ENCODE measurements around the gene CDH13.

Gene CDH13

DNA sequence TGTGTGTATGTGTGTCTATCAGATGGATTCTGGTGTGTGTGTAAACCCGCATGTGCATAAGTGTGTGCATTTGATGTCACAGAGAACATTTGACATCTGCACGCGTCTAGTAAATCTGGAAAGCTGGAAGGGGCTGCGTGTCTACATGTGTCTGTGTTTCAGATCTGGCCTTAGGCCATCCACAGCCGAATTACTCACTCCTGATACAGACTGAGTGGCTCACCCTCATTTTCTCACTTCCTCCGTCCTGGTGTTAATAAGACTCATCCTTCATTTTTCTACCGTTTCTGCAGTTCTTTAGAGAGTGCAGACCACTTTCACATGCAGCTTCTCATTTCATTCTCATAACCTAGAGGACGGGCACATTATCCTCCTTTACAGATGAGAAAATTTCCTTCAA is 491.6 kb downstream of the CDH13 start:
- DNase-seq (ENCODE audit: low read depth) = no peak

DNA sequence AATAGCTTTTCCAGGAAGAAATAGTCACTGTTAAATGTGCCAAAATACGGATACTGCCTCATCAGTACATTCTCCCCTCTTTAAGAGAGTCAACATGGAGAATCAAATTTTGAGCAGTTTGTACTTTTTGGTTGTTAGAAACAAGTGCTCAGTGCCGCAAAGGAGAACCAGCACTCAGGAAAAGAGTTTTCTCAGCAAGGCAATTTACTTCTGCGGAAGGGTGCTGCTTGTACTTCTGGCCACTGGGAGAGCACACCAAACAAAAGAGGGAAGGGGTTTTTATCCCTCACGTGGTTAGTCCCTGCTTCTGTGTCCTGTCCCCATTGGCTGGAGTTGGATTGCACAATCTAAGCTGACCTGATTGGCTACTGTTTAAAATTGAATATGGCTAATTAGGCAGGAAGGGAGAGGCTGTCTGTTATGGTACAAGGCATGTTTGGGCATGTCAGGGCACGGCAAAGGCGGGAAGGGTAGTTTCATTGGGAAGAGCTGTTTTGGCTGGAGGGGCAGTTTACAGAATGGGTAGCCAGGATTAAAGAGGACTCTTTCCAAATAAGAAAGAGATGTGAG is 499.3 kb downstream of the CDH13 start:
- DNase-seq (ENCODE audit: low read depth) = no peak

DNA sequence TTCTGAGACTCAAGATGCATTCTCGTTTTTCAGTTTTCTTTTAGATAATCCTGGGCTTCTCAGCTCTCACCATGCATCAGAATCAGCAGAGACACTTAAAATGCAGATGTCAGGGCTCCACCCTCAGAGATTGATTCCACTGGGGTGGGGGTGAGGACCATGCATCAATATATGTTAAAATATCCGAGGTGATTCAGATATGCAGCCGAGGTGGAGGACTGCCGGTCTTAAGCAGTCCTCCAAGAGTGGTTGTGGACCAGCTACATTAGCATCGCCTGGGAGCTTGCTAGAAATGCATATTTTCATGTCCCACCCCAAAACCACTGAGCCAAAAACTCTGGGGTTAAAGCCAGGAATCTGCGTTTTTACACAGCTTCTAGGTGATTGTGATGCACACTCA is 501.3 kb downstream of the CDH13 start:
- DNase-seq (ENCODE audit: low read depth) = no peak

DNA sequence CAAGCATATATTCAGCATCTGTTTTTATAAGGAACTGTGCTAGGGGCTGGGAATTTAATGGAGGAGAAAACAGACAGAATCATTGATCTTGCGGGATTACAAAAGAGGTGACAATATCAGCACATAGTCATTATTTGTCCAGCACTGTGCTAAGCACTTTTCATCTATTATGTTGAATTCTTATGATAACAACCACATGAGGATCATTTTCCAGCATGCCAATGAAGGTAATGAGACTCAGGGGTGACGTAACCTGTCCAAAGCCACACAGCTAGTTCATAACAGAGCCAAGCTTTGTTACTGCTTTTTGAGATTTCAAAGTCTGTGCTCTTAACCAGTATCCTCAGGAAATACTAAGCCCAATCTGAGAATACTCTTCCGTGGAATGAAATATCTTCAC is 503.3 kb downstream of the CDH13 start:
- DNase-seq (ENCODE audit: low read depth) = no peak

DNA sequence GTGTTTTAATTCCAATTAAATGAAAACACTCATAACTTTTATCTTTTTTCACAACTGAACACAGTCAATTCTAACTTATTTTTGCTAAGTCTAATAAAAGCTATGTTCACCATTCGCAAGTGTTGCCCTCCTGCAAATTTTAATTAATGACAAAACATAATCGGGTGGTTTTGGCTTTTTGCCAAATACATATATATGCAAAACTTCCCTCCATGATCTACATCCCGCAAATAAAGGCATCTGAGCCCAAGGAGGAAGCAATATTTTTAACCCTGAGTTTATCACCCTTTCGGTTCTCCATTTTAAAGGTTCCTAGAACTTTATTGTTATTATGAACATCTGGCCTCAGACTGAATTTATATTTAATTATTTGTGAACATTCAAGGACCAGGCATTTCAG is 507.9 kb downstream of the CDH13 start:
- DNase-seq (ENCODE audit: low read depth) = no peak

DNA sequence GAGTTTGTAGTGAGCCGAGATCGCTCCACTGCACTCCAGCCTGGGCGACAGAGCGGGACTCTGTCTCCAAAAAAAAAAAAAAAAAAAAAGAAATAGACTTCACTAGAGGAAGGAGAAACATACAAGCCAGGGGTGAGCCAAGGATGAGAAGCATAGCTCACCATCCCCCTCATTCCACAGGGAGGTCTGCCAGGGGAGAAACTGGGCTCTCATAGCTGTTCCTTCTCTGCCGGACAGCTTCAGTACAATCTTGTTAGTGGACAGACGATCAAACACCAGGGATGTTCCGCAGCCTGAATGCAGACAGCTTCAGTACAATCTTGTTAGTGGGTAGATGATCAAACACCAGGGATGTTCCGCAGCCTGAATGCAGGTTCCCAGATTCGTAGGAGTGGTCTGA is 509.6 kb downstream of the CDH13 start:
- DNase-seq (ENCODE audit: low read depth) = no peak

DNA sequence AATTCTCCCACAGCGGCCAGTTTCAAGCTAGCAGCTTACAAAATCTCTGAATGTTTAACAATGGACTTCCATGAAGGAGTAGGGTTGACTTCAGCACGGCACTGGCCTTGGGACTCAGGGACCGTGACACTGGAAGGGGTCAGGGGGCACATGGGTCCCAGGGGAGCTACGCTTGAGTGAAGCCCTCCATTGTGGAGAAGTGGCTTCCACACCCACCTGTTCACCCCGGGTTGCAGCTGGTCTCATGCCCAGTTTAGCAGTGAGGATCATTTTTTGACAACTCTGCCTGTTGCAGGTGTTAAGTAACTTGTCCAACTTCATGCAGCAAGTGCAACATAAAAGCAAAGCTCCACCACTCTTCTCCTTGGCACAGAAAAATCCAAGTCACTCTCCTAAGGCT is 510.2 kb downstream of the CDH13 start:
- no peak for DNase-seq (ENCODE audit: low read depth)

DNA sequence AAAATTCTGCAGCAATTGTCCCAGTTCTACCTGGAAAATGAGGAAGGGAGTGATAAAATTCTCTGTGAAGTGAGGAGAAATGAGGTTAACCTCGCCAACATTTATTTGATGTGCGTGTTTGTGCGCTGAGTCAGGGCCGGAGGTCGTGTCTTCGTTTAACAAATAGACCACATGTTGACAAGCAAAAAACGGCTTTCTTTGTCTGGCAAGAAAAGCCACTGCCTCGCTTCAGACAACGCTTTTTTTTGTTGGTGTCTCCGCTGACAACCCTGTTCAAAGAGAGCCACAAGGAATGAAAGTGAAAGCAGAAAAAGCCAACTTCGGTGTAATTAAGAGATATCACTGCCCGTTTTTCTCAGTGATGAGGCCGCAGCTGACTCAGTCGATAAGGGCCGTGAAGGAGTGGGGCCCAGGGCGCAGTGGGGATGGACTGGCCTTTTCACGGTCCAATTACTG is 510.6 kb downstream of the CDH13 start:
- no peak for DNase-seq (ENCODE audit: low read depth)

DNA sequence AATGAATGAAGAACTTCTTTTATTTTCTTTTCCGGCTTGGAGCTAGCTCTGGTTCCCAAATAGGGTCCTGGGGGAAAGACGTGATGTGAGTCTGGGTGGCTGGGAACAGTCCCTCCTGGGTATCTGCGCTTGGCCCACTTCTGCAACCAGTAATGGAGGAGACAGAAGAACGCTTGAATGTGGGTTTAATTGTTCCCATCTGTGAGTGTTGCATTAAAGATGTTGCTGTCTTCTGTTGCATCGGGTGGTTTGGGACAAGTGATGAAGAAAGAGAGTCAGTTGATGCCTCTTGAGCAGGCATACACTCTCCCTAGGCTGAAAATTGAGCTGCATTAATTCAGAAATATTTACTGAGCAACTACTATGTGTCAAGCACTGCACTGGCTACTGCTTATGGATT is 511.1 kb downstream of the CDH13 start:
- DNase-seq (ENCODE audit: low read depth) = no peak

DNA sequence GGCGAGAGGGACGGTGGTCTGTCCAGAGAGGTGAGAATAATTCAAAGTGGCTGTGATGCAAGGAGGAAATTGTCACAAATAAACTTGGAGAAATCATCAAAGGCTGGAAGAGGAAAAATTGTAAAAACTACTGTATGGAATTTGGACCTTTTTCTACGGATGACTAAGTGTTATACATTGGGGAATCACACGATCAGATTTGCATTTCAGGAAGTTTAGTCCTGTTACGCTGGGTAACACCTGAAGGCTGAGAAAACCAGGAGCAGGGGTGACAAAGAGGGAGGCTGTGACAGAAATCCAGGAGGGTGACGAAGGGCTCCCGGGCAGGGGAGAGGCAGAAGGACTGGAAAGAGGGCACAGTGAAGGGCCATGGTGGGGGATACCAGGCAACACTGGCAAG is 511.7 kb downstream of the CDH13 start:
- DNase-seq (ENCODE audit: low read depth) = no peak

DNA sequence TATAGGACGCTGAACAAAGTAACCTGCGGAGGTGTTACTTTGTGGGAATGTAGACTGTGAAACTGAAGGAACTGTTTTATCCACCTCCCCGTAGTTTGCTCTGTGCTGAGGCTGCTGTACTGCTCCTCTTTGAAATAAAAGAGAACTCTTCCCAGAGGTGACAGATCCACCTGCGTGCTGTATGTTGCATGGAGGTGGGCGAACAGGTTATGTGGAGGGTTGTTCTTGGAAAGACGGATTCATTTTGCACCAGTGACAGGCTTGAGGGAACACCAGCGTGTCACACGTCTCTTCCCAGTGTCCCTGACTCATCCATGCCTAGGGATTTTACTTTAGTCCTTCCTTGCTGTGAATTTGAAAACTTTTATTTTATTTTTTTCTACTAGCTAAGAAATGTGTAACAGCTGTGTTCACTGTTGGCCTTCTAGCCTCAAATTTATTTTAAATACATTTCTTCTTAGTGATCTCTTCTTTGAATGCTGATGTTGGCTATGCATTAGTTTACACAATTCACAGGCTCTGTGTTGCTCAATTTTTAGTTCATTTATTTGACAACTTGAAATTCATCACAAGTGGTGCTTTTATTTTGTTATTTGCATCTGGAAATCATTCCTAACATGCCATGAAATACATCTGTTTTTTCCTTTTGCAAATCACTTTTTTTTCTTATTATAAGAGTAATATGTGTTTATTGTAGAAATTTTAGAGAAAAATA is 512.4 kb downstream of the CDH13 start:
- no peak for DNase-seq (ENCODE audit: low read depth)

DNA sequence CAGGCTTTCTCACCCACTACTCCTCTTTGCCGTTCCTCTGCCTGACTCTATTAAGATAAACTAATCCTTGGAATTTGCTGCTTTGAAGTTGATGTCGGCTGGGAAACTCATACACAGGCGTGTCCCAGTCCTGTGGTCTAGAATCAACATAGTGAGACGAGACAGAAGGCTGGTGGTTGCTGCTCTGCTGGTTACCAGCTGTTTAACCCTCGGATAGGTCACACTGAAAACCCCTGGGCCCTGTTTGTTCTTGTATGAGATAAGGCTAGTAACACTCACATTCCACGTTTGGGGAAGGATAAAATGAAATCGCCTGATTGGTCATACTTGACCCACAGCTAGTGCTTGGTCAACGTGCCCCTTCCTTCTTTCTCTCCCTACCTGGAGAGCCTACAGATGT is 517.0 kb downstream of the CDH13 start:
- DNase-seq (ENCODE audit: low read depth) = no peak

DNA sequence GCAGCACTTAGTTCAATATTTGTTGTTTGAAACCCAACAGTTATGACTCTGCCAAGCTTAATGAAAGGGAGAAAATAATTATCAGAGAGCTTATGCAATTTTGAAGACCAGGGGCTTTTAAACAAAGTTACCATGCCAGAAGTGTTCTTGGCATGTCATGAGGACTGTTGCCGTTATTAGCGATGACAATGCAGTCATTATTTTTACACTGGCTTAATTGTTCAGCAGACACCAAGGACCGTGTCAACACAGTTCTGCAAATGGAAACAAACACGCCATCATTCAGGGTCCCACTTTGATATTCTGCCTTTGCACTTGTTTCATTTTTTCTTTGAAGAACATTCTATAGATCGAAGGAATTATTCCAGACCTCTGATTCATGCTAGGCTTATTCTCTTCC is 518.5 kb downstream of the CDH13 start:
- DNase-seq (ENCODE audit: low read depth) = no peak

DNA sequence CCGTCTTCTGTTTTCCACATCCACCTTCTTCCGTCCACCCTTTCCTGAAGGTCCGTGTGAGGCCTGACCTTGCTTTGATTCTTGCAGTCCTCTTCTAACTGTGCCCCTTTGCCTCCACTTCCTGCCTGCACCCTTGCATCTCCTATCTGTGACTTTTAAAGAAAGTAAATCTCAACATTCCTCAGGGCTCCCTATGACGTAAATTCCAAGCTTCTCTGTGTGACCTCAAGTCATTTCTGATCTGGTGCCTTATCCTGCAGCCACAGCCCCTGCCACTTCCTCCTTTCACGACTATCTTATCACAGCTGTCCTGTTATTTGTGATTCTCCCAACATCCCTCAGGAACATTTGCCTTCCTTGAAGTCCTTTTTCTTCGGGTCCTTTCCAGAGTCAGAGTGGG is 520.5 kb downstream of the CDH13 start:
- DNase-seq (ENCODE audit: low read depth) = no peak

DNA sequence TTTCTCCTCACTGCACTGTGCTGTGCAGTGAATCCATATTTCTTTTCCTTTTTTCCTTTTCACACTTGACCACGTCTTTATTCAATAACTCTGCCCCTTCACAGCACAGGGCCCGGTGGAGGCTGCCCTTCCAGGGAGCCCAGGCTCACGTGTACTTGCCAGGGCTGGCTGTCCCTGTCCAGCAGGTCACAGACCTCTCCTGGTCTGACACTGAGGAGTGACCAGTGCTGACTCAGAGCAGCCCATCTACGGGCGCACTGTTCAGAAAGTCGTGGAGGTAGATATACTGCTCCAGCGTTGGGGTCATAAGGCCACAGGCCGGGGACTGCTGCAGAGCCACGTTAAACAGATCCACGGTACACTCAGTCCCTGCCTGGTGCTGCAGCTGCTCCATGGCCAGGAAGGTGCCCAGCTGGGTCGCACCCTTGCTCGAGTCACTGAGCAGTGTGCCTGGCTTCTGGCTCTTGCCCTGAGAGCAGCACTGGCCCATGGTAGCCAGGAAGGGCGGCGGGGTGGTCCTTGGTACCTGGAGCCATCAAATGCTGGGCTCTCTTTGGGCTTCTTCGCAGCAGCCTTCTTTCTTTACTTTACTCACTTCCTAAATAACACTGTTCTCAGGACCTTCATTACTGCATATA is 531.7 kb downstream of the CDH13 start:
- no peak for DNase-seq (ENCODE audit: low read depth)

DNA sequence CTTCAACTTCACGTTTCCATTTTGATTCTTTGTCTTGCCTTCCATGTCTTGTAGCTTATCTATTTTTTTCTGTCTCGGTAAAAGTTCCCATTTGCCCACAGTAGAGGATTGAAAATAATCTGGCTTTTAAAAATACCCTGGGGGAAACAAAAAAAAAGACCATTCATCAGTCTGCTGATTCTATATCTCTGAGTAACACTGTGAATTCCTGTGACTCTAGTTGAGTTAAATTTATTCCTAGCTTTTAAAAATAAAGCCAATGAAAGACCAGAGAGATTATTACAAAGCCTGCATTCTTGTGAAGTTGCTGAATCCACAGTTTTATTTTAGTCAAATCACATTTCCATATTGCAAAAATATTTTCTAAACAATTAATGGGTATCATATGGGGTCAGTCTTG is 532.3 kb downstream of the CDH13 start:
- DNase-seq (ENCODE audit: low read depth) = no peak

DNA sequence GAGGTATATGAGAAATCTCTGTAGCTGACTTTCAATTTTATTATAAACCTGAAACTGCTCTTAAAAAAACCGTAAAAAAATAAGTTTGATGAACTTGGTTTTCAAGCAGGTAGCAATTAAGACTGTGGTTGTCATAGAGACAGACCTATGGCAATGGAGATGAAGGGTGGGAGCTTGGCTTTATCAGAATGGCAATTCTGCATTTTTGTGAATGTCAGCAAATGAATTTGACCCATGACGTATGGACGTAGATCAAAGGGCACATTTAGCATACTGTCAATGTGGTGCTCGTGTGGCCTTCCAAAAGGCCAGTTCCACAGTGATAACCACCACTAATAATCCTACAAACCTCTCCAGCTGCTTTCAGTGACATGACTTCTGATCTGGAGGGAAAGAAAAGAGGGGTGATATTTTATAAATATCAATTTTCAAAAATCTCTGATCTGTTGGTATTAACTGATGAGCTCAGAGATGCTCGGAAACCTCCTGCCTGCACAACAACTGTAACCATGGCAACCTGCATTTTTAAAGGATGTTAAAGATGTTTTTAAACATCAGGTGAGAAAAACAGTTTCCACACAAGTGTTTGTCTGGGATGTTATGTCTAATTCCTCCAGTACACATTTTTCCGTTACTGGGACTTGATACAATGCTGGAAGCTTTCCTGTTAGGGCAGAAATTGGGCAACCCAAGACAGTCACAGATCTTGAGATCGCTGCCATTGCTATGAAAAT is 533.7 kb downstream of the CDH13 start:
- no peak for DNase-seq (ENCODE audit: low read depth)

DNA sequence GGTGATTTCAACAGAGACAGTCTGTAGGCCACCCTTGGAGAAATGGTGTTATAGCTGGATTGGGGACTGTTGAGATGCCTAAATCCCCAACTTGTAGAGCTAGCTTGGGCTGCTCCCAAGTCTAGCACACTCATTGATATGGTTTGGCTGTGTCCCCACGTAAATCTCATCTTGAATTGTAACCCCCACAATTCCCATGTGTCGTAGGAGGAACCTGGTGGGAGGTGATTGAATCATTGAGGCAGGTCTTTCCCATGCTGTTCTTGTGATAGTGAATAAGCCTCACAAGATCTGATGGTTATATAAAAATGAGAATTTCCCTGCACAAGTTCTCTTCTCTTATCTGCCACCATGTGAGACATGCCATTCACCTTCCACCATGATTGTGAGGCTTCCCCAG is 536.0 kb downstream of the CDH13 start:
- DNase-seq (ENCODE audit: low read depth) = no peak

DNA sequence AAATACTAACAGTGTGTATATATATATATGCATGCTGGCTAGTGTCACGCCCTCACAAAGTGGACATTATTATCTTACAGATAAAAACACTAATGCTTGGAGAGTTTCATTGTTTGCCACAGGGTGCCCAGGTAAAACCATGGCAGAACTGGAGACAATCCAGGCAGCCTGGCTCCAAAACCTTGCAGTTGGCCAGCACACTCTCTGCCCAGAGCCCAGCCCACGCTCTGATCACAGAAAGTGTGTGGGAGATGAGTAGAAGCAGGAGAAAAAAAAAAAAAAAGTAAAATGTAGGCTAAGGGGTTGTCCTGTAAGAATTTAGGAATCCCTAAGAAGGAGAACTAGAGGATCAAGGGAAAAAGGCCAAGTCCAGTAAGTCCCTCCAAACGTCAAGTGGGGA is 538.0 kb downstream of the CDH13 start:
- DNase-seq (ENCODE audit: low read depth) = no peak

DNA sequence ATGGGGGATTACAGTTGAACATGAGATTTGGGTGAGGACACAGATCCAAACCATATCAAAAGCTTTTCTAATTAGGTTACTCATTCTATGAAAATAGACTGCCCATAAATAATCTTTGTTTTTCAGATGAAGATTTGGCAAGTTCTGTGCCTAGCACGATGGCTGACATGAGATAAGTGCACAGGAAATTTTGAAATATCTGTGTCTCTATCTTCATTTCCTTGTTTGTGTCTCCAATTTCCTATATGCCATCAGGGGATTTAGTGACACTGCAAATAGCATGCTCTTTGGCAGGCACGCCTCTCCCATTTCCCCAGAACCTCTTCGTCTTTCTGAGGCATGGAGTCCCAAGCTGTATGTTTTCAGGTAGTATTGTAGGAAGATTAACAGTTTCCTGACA is 544.6 kb downstream of the CDH13 start:
- no peak for DNase-seq (ENCODE audit: low read depth)

DNA sequence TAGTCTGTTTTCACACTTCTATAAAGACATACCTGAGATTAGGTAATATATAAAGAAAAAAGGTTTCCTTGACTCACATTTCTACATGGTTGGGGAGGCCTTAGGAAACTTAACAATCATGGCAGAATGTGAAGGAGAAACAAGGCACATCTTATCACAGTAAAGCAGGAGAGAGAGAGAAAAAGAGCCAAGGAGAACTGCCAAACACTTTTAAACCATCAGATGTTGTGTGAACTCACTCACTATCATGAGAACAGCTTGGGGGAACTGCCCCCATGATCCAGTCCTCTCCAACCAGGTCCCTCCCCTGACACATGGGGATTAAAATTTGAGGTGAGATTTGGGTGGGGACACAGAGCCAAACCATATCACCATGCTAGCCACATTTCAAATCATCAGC is 547.9 kb downstream of the CDH13 start:
- no peak for DNase-seq (ENCODE audit: low read depth)

DNA sequence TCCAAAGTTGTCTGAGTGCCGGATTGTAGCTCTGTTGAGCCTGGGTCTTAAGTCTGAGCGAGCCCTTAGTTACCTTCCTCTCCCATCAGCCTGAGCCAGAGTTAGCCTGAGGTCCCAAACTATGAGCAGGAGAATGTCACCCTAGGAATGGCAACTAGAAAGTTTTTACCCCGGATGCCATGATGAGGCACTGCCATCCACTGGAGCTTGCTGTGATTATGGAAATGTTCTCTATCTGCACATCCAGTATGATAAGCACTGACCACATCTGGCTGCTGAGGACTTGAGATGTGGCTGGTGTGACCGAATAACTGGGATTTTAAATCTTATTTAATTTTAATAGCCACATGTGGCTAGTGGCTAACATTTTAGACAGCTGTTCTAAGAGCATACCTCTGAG is 550.0 kb downstream of the CDH13 start:
- DNase-seq (ENCODE audit: low read depth) = no peak

DNA sequence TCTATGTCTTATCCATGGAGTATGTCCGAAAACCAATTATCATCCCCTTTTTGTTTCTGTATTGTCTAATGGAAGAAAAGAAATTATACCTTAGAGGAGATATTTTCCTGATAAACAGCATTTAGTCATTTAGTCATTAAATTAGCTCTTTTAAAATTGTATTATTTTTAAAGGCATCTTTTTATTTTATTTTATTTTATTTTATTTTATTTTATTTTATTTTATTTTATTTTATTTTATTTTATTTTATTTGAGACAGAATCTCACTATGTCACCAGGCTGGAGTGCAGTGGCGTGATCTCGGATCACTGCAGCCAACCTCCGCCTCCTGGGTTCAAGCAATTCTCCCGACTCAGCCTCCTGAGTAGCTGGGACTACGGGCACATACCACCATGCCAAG is 559.1 kb downstream of the CDH13 start:
- no peak for DNase-seq (ENCODE audit: low read depth)

Data from fibroblast of the conjunctiva (primary cell).